GM12864 (cell line): ENCODE measurements around the gene MIA.
"Not testable (repeated sequence)": the region's sequence is repeated elsewhere in the genome, so short reads cannot be mapped to it uniquely, and the experiment has no call there.

Source experiments
- DNase-seq: peaks from one replicate; pipeline ENCODE4 v3.0.0-alpha.2; 2011; ENCODE audit warnings: low read depth
- H3K4me3 ChIP-seq: 2 replicates; pipeline ENCODE4 v1.5.1; 2011; ENCODE audit warnings: mild to moderate bottlenecking, low read depth, low read length, control low read depth
- CTCF ChIP-seq: IDR thresholded peaks from 2 replicates; pipeline ENCODE4 v1.5.1; 2011; ENCODE audit warnings: low read depth, mild to moderate bottlenecking, moderate library complexity, low read length, control low read depth, inconsistent platforms; ENCODE audit errors: missing control alignments

MIA gene

GRCh38 chr19:40774916-40775631 is at the start of gene MIA:
TSS of gene MIA (plus strand) at chr19:40775521. CDS start at chr19:40775543, 22 bp downstream.
- no peak for DNase-seq
- TF ChIP-seq CTCF, result no peak
- H3K4me3 ChIP-seq, result no peak within 1 kb of the TSS

DNA sequence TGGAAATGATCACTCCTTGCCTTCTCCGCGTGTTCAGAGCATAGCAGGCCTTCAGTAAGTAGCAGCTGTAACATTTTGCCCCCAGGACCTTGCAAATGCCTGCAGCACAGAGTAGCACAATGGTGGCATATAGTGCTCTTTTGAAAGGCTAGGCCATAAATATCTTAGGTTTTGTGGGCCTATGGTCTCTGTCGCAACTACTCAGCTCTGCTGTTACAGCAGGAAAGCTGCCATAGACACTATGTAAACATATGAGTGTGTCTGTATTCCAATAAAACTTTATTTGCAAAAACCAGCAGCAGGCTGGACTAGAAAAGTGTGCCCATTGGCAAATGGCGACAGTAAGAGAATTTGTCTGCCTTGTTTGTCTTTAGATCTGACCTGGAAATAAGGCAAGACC is 49.0 kb upstream of the MIA start:
- no peak overlapping the region for H3K4me3 ChIP-seq
- no peak for TF ChIP-seq CTCF
- no peak for DNase-seq

- H3K4me3 ChIP-seq, DNase-seq: not testable (repeated sequence)
Measured at GRCh38 chr19:40730065-40730464, 45.3 kb upstream of the MIA start.

- H3K4me3 ChIP-seq, DNase-seq: not testable (repeated sequence)
Measured at GRCh38 chr19:40732304-40732703, 43.0 kb upstream of the MIA start.

- no peak for TF ChIP-seq CTCF
- DNase-seq, result no peak
- no peak overlapping the region for H3K4me3 ChIP-seq
Measured at GRCh38 chr19:40733149-40733548, 42.2 kb upstream of the MIA start.

DNA sequence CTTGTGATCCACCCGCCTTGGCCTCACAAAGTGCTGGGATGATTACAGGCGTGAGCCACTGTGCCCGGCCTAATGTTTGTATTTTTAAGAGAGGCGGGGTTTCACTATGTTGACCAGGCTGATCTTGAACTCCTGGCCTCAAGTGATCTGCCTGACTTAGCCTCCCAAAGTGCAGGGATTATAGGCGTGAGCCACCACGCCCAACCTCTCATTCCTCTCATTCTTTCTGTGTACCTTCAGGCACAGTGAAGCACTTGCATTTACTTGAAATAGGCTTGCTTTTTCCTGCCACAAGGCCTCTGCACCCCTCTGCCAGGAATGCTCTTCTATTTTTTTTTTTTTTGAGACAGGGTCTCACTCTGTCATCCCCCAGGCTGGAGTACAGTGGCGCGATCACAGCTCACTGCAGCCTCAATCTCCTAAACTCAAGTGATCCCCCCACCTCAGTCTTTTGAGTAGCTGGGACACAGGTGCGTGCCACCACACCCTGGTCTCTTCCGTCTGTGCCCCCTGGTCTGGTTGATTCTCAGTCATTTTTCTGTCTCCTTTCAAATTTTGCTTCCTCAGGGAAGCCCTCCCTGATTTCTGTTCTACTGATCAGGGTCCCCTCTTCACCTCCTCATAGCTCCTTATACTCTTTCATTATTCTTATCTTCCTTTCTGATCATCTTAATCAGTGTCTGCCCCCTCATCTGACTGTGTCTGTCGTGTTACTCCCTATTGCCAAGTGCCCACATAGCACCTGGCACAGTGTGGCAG is 40.1 kb upstream of the MIA start:
- no peak for DNase-seq
- H3K4me3 ChIP-seq, result no peak overlapping the region
- TF ChIP-seq CTCF, result no peak

DNA sequence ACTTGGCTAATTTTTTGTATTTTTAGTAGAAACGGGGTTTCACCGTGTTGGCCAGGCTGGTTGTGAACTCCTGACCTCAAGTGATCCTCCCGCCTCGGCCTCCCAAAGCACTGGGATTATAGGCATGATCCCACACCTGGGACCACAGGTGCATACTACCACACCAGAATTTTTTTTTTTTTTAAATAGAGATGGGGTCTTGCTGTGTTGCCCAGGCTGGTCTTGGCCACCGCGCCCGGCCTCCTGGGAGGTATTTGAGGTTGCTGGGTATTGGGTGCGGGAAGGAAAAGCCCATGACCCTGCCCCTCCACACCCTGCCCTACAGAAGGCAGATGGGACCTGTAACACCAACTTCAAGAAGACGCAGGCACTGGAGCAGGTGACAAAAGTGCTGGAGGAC is 38.7 kb upstream of the MIA start:
- no peak for DNase-seq
- no peak for TF ChIP-seq CTCF
- no peak overlapping the region for H3K4me3 ChIP-seq

DNA sequence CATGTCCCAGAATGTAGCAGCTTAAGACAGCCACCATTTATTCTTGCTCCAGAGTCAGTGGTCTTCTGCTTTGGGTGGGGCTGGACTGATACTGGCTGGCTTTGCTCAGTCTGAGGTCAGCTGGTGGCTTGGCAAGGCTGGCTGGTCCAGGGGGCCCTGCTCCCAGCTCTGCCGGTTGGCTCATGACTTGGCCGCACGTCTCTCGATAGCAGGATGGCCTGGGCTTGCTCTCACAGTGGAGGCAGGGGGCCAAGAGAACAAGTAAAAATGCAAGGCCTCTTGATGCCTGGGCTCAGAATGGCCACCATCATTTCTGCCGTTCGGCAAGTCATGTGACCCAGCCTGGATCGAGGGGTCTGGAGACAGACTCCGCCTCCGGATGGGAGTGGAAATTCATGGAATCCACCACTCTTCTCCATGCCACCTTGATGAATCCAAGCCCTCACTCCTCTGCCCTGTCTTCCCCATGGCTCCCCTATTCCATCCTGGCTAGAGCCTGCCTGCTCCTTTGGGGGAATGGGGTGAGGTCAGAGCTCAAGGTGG is 38.1 kb upstream of the MIA start:
- H3K4me3 ChIP-seq, result no peak overlapping the region
- DNase-seq, result no peak
- TF ChIP-seq CTCF, result no peak
